NOMO-1 (cell line): ENCODE data around the gene TPH2.

ENCODE experiments used
- DNase-seq, 2 experiments: peaks; one replicate each; lab custom pipeline; 2025; ENCODE audit not compliant: unreplicated experiment in 2 of 2; lab: John Stamatoyannopoulos, UW

TPH2 gene

DNA sequence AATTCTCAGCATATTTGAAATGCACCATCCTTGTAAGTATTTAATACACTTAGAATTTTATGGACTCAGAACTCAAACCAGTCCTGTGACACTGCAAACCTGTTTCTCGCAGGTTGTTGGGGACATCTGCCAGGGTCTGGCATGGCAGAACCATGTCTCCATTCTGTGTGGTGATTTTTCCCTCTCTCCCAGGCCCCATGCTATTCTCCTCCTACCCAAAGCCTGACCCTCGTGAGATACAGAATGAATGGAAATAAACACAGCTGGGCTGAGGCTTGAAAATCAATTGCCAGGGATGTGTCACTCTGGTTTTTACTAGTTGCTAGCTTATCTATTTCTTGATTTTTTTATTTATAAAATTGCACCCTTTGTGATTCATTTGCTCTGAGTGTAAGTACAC, 19.8 kb downstream of the TPH2 start:
- no peak for DNase-seq

DNA sequence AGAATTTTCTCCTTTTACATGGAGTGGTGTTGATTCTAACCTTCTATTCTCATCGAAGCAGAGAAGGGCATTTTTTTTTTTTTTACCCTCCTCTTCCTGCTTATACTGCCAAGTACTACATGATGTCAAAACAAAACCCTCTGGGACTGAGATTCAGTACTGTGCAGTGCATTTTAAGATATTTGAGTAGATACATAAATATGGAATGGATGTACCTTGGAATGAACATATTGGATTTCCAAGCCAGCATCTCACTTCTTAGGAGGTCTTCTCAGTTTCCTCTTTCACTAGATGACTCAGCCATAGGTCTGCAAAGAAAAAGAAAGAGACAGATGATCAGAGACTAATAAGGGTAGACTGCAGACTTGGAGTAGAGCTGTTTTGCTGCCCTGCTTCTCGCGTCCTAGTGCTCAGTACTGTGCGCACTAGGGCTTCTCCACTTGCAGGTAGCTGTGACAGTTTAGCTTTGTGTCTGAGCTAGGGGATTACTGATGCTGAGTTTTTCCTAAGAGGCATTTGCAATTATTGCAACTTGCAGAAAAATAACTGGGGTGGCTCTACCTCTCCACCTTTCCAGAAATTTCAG, 20.4 kb downstream of the TPH2 start:
- no peak for DNase-seq

DNA sequence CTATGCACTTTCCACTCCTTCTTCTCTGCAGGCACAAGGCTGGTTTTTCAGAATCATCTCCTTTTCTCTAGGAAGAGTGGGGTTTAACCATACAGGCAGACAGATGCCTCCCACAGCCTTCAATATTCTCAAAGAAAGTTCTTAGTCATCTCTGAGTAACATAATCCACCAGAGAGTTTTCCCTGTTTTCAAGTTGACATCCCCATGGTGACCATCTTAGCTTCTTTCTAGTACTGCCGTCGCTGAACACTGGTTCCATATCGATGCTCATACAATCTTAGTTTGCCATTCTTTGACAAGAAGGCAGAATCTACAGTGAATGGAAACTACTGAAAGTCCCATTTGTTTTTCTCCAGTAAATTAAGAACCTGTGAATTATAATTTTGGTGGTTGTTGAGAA, 28.6 kb downstream of the TPH2 start:
- no peak for DNase-seq

DNA sequence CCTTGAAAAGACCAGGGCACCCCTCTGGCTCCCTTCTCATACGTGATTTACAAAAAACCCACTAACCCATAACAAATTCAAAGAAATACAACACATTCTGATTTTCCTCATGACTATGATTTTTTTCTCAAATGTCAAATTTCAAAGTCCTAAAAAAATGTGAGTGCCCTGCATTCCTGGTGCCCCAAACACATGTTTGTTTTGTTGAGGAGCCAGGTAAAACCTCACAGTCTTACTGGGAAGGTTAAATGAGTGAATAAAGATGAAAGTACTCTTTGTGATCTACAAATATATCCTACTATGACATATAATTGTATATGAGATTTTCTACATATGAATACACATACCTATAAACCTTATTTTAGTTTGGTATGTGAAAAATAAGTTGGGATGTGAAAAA, 30.7 kb downstream of the TPH2 start:
- DNase-seq, result no peak

DNA sequence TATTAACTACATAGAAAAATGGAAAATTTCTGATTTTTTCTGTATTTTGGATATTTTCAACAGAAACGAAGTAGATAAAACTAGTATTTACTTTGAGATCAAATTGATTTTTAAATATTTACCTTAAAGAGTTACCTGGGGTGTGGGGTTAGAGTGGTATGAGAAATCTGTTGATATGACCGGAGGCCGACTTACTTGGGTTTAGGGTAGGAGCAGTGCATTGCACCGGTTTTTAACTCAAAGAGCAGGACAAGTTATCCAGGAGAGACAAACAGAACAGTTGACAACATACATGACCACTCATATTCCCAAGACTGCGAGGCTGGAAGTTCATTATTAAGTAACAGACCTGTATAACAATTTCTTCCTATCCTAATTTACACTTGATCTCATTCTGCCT, 31.4 kb downstream of the TPH2 start:
- no peak for DNase-seq

DNA sequence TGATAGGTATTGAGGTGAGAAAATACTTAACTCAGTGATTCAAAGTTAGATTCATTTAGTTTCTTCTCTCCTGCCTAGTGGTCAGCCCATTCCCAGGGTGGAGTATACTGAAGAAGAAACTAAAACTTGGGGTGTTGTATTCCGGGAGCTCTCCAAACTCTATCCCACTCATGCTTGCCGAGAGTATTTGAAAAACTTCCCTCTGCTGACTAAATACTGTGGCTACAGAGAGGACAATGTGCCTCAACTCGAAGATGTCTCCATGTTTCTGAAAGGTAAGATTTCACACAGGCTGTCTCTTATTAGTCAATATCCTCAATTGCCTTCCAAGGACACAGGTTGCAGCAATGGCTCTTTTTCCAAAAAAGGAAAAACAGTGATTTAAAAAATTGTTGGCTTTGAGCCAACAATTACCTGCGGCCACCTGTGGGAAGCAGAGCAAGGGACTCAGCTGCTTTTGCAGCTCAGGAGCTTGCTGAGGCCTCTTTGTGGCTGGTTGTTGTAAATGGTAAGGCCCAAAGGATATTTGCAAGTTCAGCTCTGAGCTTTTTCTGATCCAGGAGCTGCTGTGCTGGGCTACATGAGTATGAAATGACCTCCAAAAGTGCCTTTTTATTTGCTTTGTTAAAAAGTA, 33.9 kb downstream of the TPH2 start:
- DNase-seq, result no peak

DNA sequence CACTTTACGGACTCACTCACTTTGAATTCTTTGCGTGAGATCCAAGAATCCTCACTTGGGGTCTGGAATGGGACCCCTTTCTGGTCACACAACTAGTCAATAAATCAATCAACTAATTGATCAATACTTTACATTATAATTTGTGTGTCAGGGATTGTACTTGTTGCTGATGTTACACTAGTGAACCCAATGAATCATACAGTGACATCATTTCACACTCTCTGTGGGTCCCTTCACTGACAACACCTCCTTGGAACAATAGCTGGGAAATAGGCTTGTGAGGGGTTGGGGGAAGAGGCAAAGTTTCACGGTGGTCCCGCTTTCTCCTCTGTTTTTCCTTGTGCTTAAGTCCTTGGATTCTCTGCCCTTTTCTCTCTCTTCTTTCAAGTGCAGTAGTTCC, 35.0 kb downstream of the TPH2 start:
- DNase-seq, result no peak

DNA sequence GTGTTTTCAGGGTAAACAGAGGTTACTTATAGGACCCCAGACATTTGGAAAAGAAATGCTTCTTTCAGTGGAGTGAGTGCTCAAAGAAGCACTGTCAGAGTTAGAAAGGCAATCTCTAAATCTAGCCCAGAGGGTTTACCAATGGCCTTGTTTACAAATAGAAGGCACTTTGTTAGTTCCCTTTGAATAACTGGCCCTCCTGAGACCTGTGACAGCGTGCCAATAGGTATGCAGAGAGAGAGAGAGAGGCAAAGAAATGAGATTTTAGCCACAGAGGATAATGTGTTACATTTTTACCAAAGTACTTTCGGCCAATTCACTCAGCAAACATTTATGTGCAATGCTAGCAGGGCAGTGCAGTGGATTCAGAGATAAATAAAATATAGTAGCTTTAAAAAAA, 41.9 kb downstream of the TPH2 start:
- DNase-seq, result no peak

DNA sequence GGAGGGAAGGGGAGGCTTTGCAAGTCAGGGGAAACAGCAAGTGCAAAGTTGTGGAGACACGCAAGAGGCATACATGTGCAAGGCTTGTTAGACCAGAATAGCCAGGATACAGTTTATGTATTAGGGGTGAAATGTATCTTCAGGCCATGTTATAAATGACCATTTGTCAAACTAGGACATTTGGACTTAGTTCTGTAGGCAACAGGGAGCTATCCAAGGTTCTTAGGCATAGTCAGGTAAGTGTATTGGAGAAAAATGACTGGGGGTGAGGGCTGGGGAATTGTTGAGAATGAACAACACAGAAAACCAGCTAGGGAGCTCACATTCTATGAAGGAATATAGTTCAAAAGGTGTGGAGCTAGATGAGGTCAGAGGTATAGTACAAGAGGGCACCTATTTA, 42.5 kb downstream of the TPH2 start:
- no peak for DNase-seq

DNA sequence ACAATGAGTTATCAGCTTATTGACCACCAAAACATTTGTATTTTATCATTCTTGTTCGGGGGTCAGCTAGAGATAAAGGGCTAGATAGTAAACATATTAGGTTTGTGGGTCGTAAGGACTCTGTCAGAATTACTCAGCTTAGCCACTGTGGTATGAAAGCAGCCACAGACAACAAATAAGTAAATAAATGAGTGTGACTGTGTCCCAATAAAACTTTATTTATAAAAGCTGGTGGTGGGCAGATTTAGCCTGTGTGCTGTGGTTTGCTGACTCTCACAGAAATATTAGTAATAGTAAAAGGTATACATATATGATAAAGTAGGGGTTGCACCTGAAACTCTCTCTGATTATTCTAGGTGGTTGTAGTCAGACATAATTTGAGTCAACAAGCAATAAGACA, 56.1 kb downstream of the TPH2 start:
- DNase-seq, result no peak

DNA sequence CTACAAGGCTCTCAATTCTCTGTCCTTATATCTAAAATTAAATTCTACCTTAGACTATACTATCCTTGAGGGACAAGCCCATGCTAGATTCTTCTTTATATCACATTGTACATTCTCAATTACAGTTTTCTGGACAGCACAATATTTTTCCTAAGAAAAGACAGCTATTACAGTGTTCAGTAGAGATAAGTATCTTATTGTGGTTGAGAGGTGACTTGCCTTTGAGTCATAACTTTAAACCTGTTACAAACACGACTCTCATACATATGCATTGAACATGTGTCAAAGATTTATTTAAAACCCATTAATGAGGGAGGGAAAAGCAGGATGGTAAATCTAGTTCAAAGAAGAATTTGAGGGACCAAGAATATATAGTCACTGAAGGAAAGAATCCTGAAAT, 61.1 kb downstream of the TPH2 start:
- no peak for DNase-seq

DNA sequence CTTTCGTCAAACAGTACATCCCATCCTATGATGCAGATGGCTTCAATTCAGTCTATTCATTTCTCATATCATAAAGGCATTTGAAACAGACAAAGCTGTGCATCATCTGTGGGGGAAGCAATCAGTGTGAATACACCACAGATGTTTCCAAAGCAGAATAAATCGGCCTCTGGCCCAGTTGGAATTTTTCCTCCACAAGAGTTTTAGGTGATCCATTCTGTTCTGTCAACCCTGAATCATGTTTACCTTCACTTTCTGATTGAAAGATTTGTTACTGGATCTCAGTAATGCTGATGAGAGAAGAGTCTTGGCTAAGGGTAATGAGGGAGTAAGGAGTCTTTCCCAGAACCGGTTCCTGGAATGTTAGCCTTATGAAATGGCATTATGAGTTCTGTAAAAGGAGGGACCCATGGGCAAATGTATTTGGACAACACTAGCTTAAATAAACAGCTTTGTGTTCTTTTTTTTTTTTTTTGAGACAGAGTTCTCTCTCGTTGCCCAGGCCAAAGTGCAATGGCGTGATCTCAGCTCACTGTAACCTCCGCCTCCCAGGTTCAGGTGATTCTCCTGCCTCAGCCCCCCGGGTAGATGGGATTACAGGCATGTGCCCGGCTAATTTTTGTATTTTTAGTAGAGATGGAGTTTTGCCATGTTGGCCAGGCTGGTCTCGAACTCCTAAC, 62.5 kb downstream of the TPH2 start:
- no peak for DNase-seq

DNA sequence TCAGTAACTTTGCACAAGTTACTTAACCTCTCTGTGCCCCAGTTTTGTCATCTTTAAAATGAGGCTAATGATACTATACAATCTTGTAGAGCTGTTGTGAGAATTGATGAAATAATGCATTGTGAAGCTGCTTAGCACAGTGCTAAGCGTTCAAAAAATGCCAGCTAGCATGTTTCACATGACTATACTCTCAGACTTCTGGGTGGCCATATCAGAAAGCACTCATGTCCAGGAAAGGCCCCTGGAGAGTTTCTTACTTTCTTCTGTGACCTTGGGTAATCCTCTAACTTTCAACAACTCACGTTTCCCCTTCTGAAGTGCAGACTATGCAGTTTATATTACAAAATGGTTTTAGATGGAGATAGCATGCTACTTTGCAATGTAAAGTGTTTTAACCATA, 68.1 kb downstream of the TPH2 start:
- no peak for DNase-seq

DNA sequence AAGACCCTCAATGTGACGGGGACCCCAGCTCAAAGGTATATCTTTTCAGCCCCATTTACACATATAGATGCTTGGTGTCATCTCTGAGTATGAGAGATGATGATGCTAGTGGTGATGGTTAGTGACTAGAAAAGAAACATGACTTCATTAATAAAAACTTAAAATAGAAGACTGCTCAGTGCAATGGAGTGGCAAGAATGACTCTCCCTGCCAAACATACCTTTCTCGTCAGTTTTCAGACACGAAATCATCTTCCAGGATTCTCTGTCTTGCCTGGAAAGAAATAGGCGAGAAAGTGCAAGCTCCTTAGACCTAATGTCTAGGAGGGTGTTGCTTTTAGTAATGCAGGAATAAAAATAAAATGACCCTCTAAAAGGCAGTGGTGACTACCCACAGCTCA, 71.7 kb downstream of the TPH2 start:
- no peak for DNase-seq

DNA sequence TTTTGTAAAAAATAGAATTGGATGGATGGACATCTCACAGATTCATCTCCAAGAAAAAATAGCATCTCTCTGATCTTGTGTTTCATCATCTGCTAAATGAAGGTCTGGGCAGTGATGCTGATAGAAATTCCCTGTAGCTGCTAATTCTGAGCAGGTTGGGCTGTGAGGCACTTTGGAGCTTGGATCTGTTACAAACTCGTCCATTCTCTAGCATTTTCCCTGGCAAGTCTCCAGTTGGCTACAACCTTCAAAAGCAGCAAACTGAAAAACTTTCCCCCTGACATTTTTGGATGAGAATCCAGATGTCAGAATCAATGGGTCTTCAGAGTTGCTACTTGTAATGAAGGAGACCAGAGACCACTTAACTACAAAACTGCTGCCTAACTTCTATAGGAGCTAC, 72.7 kb downstream of the TPH2 start:
- DNase-seq, result no peak

DNA sequence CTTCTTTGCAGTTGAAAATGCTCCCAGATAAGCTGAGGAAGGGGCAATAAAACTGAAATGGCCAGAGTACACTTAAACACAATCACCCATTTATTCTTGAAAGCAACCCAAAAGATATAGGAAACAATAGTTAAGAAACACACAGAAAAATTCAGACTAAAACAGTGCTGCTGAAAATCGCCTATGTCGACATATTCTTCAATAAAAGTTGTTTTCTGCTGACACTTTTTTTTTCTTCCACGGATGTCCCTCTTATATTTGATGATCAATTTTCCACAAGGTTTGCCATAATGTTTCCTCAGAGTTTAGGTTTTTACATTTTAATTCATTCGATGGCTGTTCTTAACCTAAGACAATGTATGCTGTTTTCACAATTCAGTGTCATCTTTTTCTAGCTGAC, 74.2 kb downstream of the TPH2 start:
- DNase-seq, result no peak

DNA sequence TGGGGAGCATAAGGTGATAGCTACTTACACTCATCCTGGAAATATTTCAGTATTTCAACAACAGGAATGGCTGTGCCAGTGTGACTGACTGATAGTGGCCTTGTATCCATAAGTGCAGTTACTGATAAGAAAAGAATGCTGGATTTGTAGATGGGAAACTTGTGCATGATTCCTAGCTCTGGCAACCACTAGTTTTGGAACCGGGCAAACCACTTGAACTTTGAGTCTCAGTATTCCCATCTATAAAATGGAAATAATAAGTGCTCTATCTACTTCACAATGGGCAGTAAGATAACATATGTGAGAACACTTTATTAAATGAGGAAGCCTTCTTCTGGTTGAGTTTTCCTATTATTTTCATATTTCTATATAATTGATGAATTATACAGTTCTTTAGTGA, 77.2 kb downstream of the TPH2 start:
- no peak for DNase-seq

DNA sequence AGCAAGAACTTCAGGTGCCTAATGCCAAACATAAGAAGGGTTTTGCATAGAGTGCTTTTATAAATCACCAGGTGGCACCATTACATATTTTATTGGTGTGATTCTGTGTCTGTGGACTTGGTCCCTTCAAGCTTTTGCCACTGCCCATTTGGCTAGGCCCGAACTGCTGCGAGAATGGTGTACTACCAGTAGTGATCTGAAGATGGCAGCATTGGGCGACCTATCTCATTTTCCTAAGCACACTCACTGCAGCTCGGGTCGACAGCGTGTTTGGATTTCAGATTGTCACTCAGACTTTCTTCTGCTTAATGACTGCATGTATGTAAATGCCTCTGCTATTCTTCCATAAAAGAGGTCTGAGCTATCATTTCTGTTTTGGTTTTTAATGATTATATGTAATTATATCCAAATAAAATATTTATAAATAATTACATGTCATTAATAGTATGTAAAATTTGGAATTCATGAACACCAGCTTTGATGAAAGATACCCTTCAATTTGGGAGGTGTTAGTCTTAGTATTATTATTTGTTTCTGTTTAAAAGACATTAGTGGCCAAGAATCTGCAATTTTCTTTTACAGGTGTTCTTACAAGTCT, 78.5 kb downstream of the TPH2 start:
- peak; percentile 50 to 51 for DNase-seq

DNA sequence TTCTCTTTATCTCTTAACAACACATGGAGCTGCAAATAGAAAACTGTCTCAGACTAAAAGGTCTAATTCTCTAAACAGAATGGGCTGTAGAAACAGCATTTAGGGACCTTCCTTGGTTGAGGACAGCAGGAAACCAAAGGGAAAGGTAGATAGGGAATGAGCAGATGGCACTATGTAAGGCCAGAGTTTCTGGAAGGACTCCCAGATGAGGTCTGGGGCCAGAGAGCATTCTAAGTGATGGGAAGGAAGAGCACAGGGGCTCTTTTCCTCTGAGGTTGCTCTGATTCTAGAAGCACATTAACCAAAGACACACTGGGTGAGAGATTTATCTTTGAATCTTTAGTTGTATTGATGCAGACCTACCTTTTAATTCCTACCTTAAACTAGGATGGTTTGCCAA, 79.4 kb downstream of the TPH2 start:
- DNase-seq, result no peak

DNA sequence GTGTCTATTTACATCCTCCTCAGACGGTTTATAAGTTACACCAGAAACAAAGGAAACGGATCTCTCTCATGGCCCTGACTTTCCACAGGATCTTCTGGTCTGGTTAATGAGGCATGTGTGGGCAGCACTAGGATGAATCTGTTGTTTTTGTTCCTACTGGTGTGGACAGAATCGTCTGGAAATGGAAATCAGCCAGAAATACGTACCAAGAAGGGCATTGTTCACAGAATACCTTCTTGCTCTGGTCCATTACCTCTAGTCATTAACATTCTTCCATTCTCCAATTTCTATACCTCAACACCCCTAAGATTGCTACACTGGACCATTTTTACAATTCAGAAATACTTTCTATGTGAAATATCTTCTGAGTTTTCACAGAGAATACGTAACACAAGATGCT, 86.0 kb downstream of the TPH2 start:
- no peak for DNase-seq

DNA sequence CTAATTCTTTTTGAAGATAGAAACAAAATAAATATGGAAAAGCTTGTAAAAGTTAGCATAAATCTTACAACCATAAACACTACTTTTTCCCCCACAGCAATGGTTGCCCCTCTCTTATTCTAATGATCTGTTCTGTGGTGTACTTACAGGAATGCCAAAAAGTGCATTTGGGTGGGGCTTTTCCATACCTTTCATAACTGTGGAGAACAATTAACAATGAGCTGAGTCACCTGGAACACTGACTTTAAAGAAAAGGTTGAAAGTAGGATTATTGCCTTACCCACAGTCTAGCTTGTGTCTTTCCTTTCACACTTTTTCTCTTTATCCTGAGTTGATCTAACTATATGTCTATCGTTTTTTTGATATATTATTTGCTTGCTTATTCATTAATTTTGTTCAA, 86.9 kb downstream of the TPH2 start:
- no peak for DNase-seq

DNA sequence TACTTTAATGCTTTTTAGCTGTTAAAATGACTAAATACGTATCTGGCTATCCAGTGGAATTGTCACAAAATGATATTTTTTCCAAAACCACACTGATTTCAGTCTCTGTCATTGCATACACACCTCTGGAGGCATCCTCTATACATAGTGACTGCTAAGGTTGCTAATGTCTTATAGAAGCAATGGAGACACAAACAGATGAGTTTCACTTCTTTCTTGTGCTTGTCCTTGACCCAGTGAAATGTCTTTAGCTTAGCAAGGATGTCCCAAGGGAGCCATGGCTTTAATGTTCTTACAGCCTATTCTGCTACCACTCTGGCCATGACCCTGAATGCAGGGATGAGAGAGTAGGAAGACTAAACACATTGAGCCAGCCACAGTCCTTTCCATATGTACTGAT, 90.3 kb downstream of the TPH2 start:
- no peak for DNase-seq
